WTC11 (cell line): Measurements from ENCODE around the gene NDOR1. TPM values are rescaled to one million over a fixed set of nuclear protein-coding genes. Genes with fewer than 3 reads are reported as not detected.

Experiments used
- ATAC-seq: fragments of 200-7000 bp; cut with Tn5 transposase; 2 replicates; pipeline ENCODE4 v1.10.0; 2021; ENCODE audit warnings: mild to moderate bottlenecking, moderate library complexity
- CTCF ChIA-PET: fragments of 300-600 bp; sonication (Branson Sonifier 250); formaldehyde crosslinking; loops from one replicate; lab custom pipeline; 2021; ENCODE audit warnings: antibody characterized with exemption; lab: Charles Lee
- POLR2A ChIA-PET: fragments of 350-600 bp; sonication (Branson Sonifier 250); formaldehyde crosslinking; loops from one replicate; lab custom pipeline; 2021; ENCODE audit warnings: antibody characterized with exemption; lab: Charles Lee
- DNase-seq: peaks from one replicate; pipeline ENCODE4 v3.0.0; 2021; ENCODE audit warnings: low spot score
- H3K27ac Mint-ChIP-seq: 2 replicates; pipeline ENCODE4 v1.8.0; 2021; ENCODE audit warnings: mixed read lengths
- H3K27me3 Mint-ChIP-seq: 2 replicates; pipeline ENCODE4 v1.8.0; 2021; ENCODE audit warnings: low read depth, mild to moderate bottlenecking, moderate library complexity, mixed read lengths
- H3K36me3 Mint-ChIP-seq: 2 replicates; pipeline ENCODE4 v1.8.0; 2021; ENCODE audit warnings: mixed read lengths
- H3K4me1 Mint-ChIP-seq: 2 replicates; pipeline ENCODE4 v1.8.0; 2022; ENCODE audit warnings: mixed read lengths
- H3K4me3 Mint-ChIP-seq: 2 replicates; pipeline ENCODE4 v1.8.0; 2021; ENCODE audit warnings: mild to moderate bottlenecking, moderate library complexity, mixed read lengths
- H3K9me3 Mint-ChIP-seq: 2 replicates; pipeline ENCODE4 v1.8.0; 2021; ENCODE audit warnings: mixed read lengths
- ARID4B ChIP-seq: sonication (generic); formaldehyde crosslinking; IDR thresholded peaks from 2 replicates; pipeline ENCODE4 v1.8.0; 2023; ENCODE audit warnings: missing genetic modification reagents, mild to moderate bottlenecking, borderline replicate concordance
- ATF3 ChIP-seq: sonication (generic); formaldehyde crosslinking; conservative IDR thresholded peaks from 2 replicates; pipeline ENCODE4 v1.8.1; 2022; ENCODE audit warnings: mild to moderate bottlenecking, missing genetic modification reagents
- ATF6 ChIP-seq: sonication (generic); formaldehyde crosslinking; IDR thresholded peaks from 2 replicates; pipeline ENCODE4 v1.8.1; 2023; ENCODE audit warnings: mild to moderate bottlenecking, missing genetic modification reagents
- CBFB ChIP-seq: sonication (generic); formaldehyde crosslinking; IDR thresholded peaks from 2 replicates; pipeline ENCODE4 v1.8.1; 2022; ENCODE audit warnings: mild to moderate bottlenecking, low read depth, missing genetic modification reagents
- CREB1 ChIP-seq: sonication (generic); formaldehyde crosslinking; IDR thresholded peaks from 2 replicates; pipeline ENCODE4 v1.8.0; 2023; ENCODE audit warnings: mild to moderate bottlenecking, missing genetic modification reagents
- ESRRA ChIP-seq: sonication (generic); formaldehyde crosslinking; IDR thresholded peaks from 2 replicates; pipeline ENCODE4 v1.8.1; 2022; ENCODE audit warnings: mild to moderate bottlenecking, missing genetic modification reagents, borderline replicate concordance
- HMGA2 ChIP-seq: fragments of 250-450 bp; sonication (Bioruptor Pico); IDR thresholded peaks from 2 replicates; pipeline ENCODE4 v1.4.0; 2021; ENCODE audit warnings: mild to moderate bottlenecking, moderate library complexity
- IRF2 ChIP-seq: sonication (generic); formaldehyde crosslinking; IDR thresholded peaks from 2 replicates; pipeline ENCODE4 v1.8.0; 2022; ENCODE audit warnings: low read depth, missing genetic modification reagents, borderline replicate concordance
- JAZF1 ChIP-seq: fragments of 250-450 bp; sonication (Bioruptor Pico); IDR thresholded peaks from 2 replicates; pipeline ENCODE4 v1.9.0; 2021; ENCODE audit warnings: moderate library complexity, mild to moderate bottlenecking, inconsistent platforms
- MAX ChIP-seq: sonication (generic); formaldehyde crosslinking; IDR thresholded peaks from 2 replicates; pipeline ENCODE4 v1.8.0; 2022; ENCODE audit warnings: mild to moderate bottlenecking, missing genetic modification reagents
- MXD4 ChIP-seq: fragments of 250-450 bp; sonication (Bioruptor Pico); IDR thresholded peaks from 2 replicates; pipeline ENCODE4 v1.8.0; 2021; ENCODE audit warnings: mild to moderate bottlenecking, moderate library complexity, borderline replicate concordance
- MYBL2 ChIP-seq: sonication (generic); formaldehyde crosslinking; IDR thresholded peaks from 2 replicates; pipeline ENCODE4 v1.8.1; 2023; ENCODE audit warnings: mild to moderate bottlenecking, moderate library complexity, missing genetic modification reagents
- NFYB ChIP-seq: sonication (generic); formaldehyde crosslinking; conservative IDR thresholded peaks from 2 replicates; pipeline ENCODE4 v1.8.0; 2022; ENCODE audit warnings: low read depth, missing genetic modification reagents
- OVOL2 ChIP-seq: fragments of 250-450 bp; sonication (Bioruptor Pico); IDR thresholded peaks from 2 replicates; pipeline ENCODE4 v1.9.0; 2021; ENCODE audit warnings: mild to moderate bottlenecking, borderline replicate concordance
- PRRX2 ChIP-seq: fragments of 250-450 bp; sonication (Bioruptor Pico); IDR thresholded peaks from 2 replicates; pipeline ENCODE4 v1.8.0; 2021; ENCODE audit warnings: mild to moderate bottlenecking
- TCF7 ChIP-seq: sonication (generic); formaldehyde crosslinking; IDR thresholded peaks from 2 replicates; pipeline ENCODE4 v1.8.0; 2022; ENCODE audit warnings: mild to moderate bottlenecking, low read depth, missing genetic modification reagents, moderate library complexity
- TP53 ChIP-seq: sonication (generic); formaldehyde crosslinking; IDR thresholded peaks from 2 replicates; pipeline ENCODE4 v1.8.1; 2023; ENCODE audit warnings: mild to moderate bottlenecking, missing genetic modification reagents
- ZNF121 ChIP-seq: sonication (generic); formaldehyde crosslinking; IDR thresholded peaks from 2 replicates; pipeline ENCODE4 v1.8.0; 2023; ENCODE audit warnings: missing genetic modification reagents
- ZNF219 ChIP-seq: sonication (generic); formaldehyde crosslinking; IDR thresholded peaks from 2 replicates; pipeline ENCODE4 v1.8.0; 2023; ENCODE audit warnings: missing genetic modification reagents, mild to moderate bottlenecking, borderline replicate concordance
- ZNF396 ChIP-seq: fragments of 250-450 bp; sonication (Bioruptor Pico); IDR thresholded peaks from 2 replicates; pipeline ENCODE4 v1.8.0; 2021; ENCODE audit warnings: mild to moderate bottlenecking, moderate library complexity, borderline replicate concordance
- ZNF532 ChIP-seq: fragments of 250-450 bp; sonication (Bioruptor Pico); IDR thresholded peaks from 2 replicates; pipeline ENCODE4 v1.9.0; 2021; ENCODE audit warnings: mild to moderate bottlenecking, borderline replicate concordance
- ZSCAN18 ChIP-seq: fragments of 250-450 bp; sonication (Bioruptor Pico); IDR thresholded peaks from 2 replicates; pipeline ENCODE4 v2.1.2; 2022; ENCODE audit warnings: mild to moderate bottlenecking, moderate library complexity
- total RNA-seq: library from RNA; stranded (reverse); gene quantifications from 3 replicates; pipeline ENCODE4 v1.2.3, GENCODE V29; 2021

The NDOR1 gene
- total RNA-seq, 1 experiment from 2014 or later: 49.0 TPM

GRCh38 chr9:137183980-137184595 lies 21.4 kb upstream of the NDOR1 start:
- Mint-ChIP-seq H3K36me3 (peaks cover 9% of the 10 kb centered on the region), H3K4me3 (no peak overlapping the region), H3K27ac (no peak overlapping the region), H3K27me3 (no peaks in the 10 kb centered on the region; the same call in 1 of the 2 replicates), H3K4me1 (peaks cover 14% of the 10 kb centered on the region), H3K9me3 (no peaks in the 10 kb centered on the region)
- TF ChIP-seq NFYB (CRISPR knock-in tag) (no peak), PRRX2 (CRISPR knock-in tag) (no peak), MYBL2 (no peak), ATF3 (no peak), ZNF121 (CRISPR knock-in tag) (no peak), ZNF532 (no peak), IRF2 (CRISPR knock-in tag) (no peak), ZSCAN18 (CRISPR knock-in tag) (no peak), ARID4B (CRISPR knock-in tag) (no peak), ESRRA (CRISPR knock-in tag) (no peak), CBFB (CRISPR knock-in tag) (no peak)
- ATAC-seq (no peak), DNase-seq (no peak)
- CTCF ChIA-PET: no interaction called here
- POLR2A ChIA-PET: no interaction called here

GRCh38 chr9:137184881-137185660 lies 20.4 kb upstream of the NDOR1 start:
- ATAC-seq (no peak), DNase-seq (no peak)
- ChIA-PET CTCF (no interaction called here), POLR2A (no interaction called here)
- Mint-ChIP-seq H3K4me1 (peaks cover 20% of the 10 kb centered on the region), H3K27me3 (no peaks in the 10 kb centered on the region; the same call in 1 of the 2 replicates), H3K36me3 (peaks cover 9% of the 10 kb centered on the region), H3K4me3 (no peak overlapping the region), H3K9me3 (no peaks in the 10 kb centered on the region), H3K27ac (no peak overlapping the region)
- TF ChIP-seq ZNF219 (CRISPR knock-in tag) (no peak), ATF6 (no peak), ZNF396 (CRISPR knock-in tag) (no peak), TCF7 (CRISPR knock-in tag) (no peak), MXD4 (CRISPR knock-in tag) (no peak), TP53 (CRISPR knock-in tag) (no peak), IRF2 (CRISPR knock-in tag) (no peak), JAZF1 (CRISPR knock-in tag) (no peak), HMGA2 (CRISPR knock-in tag) (no peak), CREB1 (CRISPR knock-in tag) (no peak), OVOL2 (CRISPR knock-in tag) (no peak), MAX (CRISPR knock-in tag) (no peak), NFYB (CRISPR knock-in tag) (no peak)
